ENCODE data around the gene OR3A3.
"Not testable (repeated sequence)": the region's sequence is repeated elsewhere in the genome, so short reads cannot be mapped to it uniquely, and the experiment has no call there.

DNA sequence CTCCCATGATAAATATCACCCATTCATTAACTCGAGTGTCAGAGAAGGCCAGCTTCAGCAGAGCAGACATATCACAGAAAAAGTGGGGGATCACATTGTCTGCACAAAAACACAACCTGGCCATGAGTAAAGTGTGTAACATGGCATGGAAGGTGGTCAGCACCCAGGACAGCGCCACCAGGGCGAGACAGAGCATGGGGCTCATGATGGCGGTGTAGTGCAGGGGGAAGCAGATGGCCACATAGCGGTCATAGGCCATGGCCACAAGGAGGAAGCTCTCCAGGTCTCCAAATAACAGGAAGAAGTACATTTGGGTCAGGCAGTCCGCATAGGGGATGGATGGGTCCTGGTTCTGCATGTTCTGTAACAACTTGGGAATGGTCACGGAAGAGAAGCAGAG, 13.4 kb upstream of the OR3A3 start:
- TF ChIP-seq, protein P1, sequence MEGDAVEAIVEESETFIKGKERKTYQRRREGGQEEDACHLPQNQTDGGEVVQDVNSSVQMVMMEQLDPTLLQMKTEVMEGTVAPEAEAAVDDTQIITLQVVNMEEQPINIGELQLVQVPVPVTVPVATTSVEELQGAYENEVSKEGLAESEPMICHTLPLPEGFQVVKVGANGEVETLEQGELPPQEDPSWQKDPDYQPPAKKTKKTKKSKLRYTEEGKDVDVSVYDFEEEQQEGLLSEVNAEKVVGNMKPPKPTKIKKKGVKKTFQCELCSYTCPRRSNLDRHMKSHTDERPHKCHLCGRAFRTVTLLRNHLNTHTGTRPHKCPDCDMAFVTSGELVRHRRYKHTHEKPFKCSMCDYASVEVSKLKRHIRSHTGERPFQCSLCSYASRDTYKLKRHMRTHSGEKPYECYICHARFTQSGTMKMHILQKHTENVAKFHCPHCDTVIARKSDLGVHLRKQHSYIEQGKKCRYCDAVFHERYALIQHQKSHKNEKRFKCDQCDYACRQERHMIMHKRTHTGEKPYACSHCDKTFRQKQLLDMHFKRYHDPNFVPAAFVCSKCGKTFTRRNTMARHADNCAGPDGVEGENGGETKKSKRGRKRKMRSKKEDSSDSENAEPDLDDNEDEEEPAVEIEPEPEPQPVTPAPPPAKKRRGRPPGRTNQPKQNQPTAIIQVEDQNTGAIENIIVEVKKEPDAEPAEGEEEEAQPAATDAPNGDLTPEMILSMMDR (conservative IDR thresholded peaks at IDR 0.05 in 1 of 2, IDR thresholded peaks at IDR 0.05 in 1 of 2; ENCODE audit: extremely low read depth in 1 of 2, insufficient read depth in 1 of 2, low read depth in 1 of 2, low read length in 2 of 2), result not testable (repeated sequence)
- not testable (repeated sequence) for TF ChIP-seq EZH2 (IDR thresholded peaks at IDR 0.05; ENCODE audit: borderline replicate concordance, low read length)

Data from mammary epithelial cell (primary cell).